ENCODE measurements around the gene PCDHGA4. TPM values are rescaled to one million over a fixed set of nuclear protein-coding genes. Genes with fewer than 3 reads are reported as not detected.

The PCDHGA4 gene
- total and polyA plus RNA-seq, 2 of the 8 experiments (the other 6 are each of a cell fraction or from before 2014, with no cell fraction given) = 1.4 to 1.9 TPM

DNA sequence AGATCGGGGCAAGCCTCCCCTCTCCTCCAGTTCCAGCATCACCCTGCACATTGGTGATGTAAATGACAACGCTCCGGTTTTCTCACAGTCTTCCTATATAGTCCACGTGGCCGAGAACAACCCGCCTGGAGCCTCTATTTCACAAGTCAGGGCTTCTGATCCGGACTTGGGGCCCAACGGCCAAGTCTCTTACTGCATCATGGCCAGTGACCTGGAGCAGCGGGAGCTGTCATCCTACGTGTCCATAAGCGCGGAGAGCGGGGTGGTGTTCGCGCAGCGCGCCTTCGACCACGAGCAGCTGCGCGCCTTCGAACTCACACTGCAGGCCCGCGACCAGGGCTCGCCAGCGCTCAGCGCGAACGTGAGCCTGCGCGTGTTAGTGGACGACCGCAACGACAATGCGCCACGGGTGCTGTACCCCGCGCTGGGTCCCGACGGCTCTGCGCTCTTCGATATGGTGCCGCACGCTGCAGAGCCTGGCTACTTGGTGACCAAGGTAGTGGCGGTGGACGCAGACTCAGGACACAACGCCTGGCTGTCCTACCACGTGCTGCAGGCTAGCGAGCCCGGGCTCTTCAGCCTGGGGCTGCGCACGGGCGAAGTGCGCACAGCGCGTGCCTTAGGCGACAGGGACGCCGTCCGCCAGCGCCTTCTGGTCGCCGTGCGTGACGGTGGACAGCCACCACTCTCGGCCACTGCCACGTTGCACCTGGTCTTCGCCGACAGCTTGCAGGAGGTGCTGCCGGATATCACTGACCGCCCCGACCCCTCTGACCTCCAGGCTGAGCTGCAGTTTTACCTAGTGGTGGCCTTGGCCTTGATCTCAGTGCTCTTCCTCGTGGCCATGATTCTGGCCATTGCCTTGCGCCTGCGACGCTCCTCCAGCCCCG lies 34.6 kb downstream of the PCDHGA4 start:
- Histone ChIP-seq H3K14ac (ENCODE audit: insufficient read length) (no peak overlapping the region), H2BK5ac (ENCODE audit: low read depth, low read length) (no peak overlapping the region), H3K4ac (replicated peaks; ENCODE audit: insufficient read length, low read depth, low read length) (no peak overlapping the region), H3K27me3 (replicated peaks in 1 of 4; ENCODE audit: control insufficient read depth in 3 of 4, extremely low read depth in 1 of 4, insufficient read depth in 3 of 4, low read length in 3 of 4) (no peaks in the 10 kb centered on the region; a peak in 1 of 7 replicates), H3K9me3 (ENCODE audit: insufficient read depth in 2 of 2, low read depth in 1 of 2, low read length in 1 of 2) (peaks cover 46 to 54% of the 10 kb centered on the region in 2 experiments), H4K91ac (replicated peaks; ENCODE audit: insufficient read length, low read length) (no peak overlapping the region), H3K4me3 (ENCODE audit: extremely low read depth in 1 of 4, insufficient read depth in 2 of 4, low read depth in 3 of 4, low read length in 4 of 4) (0 out of 8 replicates have a peak overlapping the region, but pooled peaks of 1 of the 4 experiments have one; percentile 36), H3K27ac (ENCODE audit: low read depth, low read length) (no peak overlapping the region), H3K4me2 (ENCODE audit: insufficient read depth in 1 of 2, low read depth in 2 of 2, low read length in 2 of 2) (no peak overlapping the region; a peak in 1 of 4 replicates), H2BK120ac (replicated peaks; ENCODE audit: low read depth, low read length) (no peak overlapping the region), H3K4me1 (replicated peaks in 1 of 4; ENCODE audit: control insufficient read depth in 3 of 4, insufficient read depth in 4 of 4, low read length in 3 of 4) (no peaks in the 10 kb centered on the region), H3K18ac (ENCODE audit: extremely low read depth, low read length) (no peak overlapping the region), H2BK15ac (ENCODE audit: low read length) (no peak overlapping the region), H3K79me1 (ENCODE audit: low read depth, low read length) (no peaks in the 10 kb centered on the region), H2BK12ac (ENCODE audit: low read depth, low read length) (no peak overlapping the region), H4K5ac (ENCODE audit: insufficient read length, low read depth, low read length) (no peak overlapping the region), H2AK5ac (ENCODE audit: low read depth, low read length) (no peak overlapping the region), H4K20me1 (replicated peaks in 1 of 2; ENCODE audit: control insufficient read depth in 1 of 2, insufficient read depth in 2 of 2, low read length in 2 of 2) (no peaks in the 10 kb centered on the region), H2BK20ac (ENCODE audit: low read length) (no peak overlapping the region), H2AFZ (ENCODE audit: low read length) (no peak overlapping the region), H3K23ac (ENCODE audit: insufficient read length) (no peak overlapping the region), H3K36me3 (ENCODE audit: control insufficient read depth in 2 of 4, insufficient read depth in 4 of 4, low read length in 3 of 4) (peaks cover 3 to 29% (median 14%) of the 10 kb centered on the region in 4 experiments; a peak in 7 of 8 replicates), H3K79me2 (ENCODE audit: control insufficient read depth in 1 of 2, insufficient read depth in 2 of 2, low read length in 2 of 2) (no peaks in the 10 kb centered on the region), H3K56ac (replicated peaks; ENCODE audit: insufficient read length, low read depth, low read length) (no peak overlapping the region), H3K23me2 (ENCODE audit: low read depth, low read length) (no peaks in the 10 kb centered on the region; the same call in 1 of the 2 replicates), H3K9ac (replicated peaks in 1 of 4; ENCODE audit: extremely low read depth in 1 of 4, low read depth in 3 of 4, low read length in 3 of 4) (no peak overlapping the region), H4K8ac (ENCODE audit: extremely low read depth, insufficient read depth, low read length) (no peak overlapping the region; the same call in none of the 2 replicates)
- DNase-seq (ENCODE audit: low read depth in 1 of 2, low spot score in 2 of 2) (no peak), FAIRE-seq (no peak)
- POLR2A ChIA-PET (ENCODE audit: partially characterized antibody) = interaction anchor here (1.0 kb wide), 1 partner anchor 124 kb away, joined by 3 read pairs; no protein-coding TSS in a partner anchor
- WGBS, 2 experiments (ENCODE audit: extremely low coverage in 1 of 2, insufficient coverage in 1 of 2, insufficient read length in 1 of 2, insufficient replicate concordance in 2 of 2, low coverage in 1 of 2, low lambda C conversion rate in 2 of 2, missing lambda C conversion rate in 1 of 2) = 95% methylated on average over 62 of the region's 77 CpGs; no CpG with 5 or more reads in 1 of the 2 experiments
- CTCF ChIA-PET (ENCODE audit: partially characterized antibody) = interaction anchor here (0.8 to 8.7 kb wide), 24 partner anchors 11 to 207 kb away, joined by 3 to 68 read pairs (median 7); partner anchors contain the start of genes PCDHB10, PCDHB15, PCDHB16 and PCDHGA10
- TF ChIP-seq HDAC2 (IDR thresholded peaks at IDR 0.05; ENCODE audit: borderline replicate concordance in 1 of 2, low read depth in 2 of 2, low read length in 2 of 2) (no peak), KDM1A (IDR thresholded peaks at IDR 0.05; ENCODE audit: borderline replicate concordance, low read length) (no peak), EZH2 (IDR thresholded peaks at IDR 0.05; ENCODE audit: low read depth, low read length, severe bottlenecking) (no peak), BCL11A (IDR thresholded peaks at IDR 0.05; ENCODE audit: low read depth in 2 of 2, low read length in 2 of 2) (no peak), JUN (IDR thresholded peaks at IDR 0.05; ENCODE audit: low read depth, low read length) (no peak), POU5F1 (IDR thresholded peaks at IDR 0.05; ENCODE audit: low read depth, low read length) (no peak), BACH1 (IDR thresholded peaks at IDR 0.05; ENCODE audit: low read length) (no peak), NRF1 (IDR thresholded peaks at IDR 0.05; ENCODE audit: low read depth, low read length) (no peak)
- TF ChIP-seq, protein P1, sequence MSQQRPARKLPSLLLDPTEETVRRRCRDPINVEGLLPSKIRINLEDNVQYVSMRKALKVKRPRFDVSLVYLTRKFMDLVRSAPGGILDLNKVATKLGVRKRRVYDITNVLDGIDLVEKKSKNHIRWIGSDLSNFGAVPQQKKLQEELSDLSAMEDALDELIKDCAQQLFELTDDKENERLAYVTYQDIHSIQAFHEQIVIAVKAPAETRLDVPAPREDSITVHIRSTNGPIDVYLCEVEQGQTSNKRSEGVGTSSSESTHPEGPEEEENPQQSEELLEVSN (IDR thresholded peaks at IDR 0.05) = no peak

Data from H1 (cell line).